Skeletal muscle tissue (tissue), 5 donors: Measurements from ENCODE around the gene PPIE. TPM values are rescaled to one million over a fixed set of nuclear protein-coding genes. Genes with fewer than 3 reads are reported as not detected.
A peak's percentile ranks its signal among the peaks of the same experiment; 100 is the strongest.
"Not testable (repeated sequence)": the region's sequence is repeated elsewhere in the genome, so short reads cannot be mapped to it uniquely, and the experiment has no call there.

Experiments
- H3K27ac ChIP-seq: one replicate; pipeline ENCODE4 v1.7.0; 2013; ENCODE audit warnings: mild to moderate bottlenecking, low read depth, low read length, inconsistent platforms
- H3K27me3 ChIP-seq, 3 donors: one replicate each; pipeline ENCODE4 v1.7.0; 2013; ENCODE audit warnings: low read length in 3 of 3; ENCODE audit not compliant: control insufficient read depth in 3 of 3, insufficient read depth in 3 of 3
- H3K36me3 ChIP-seq, 3 donors: one replicate each; pipeline ENCODE4 v1.7.0; 2013; ENCODE audit warnings: low read length in 3 of 3; ENCODE audit not compliant: control insufficient read depth in 3 of 3, insufficient read depth in 3 of 3
- H3K4me1 ChIP-seq, 3 donors: one replicate each; pipeline ENCODE4 v1.7.0; 2013; ENCODE audit warnings: low read length in 3 of 3, mild to moderate bottlenecking in 3 of 3; ENCODE audit not compliant: control insufficient read depth in 3 of 3, insufficient read depth in 3 of 3
- H3K4me3 ChIP-seq, 3 donors: one replicate each; pipeline ENCODE4 v1.7.0; 2013; ENCODE audit warnings: low read length in 3 of 3
- H3K9ac ChIP-seq, 3 donors: one replicate each; pipeline ENCODE4 v1.7.0; 2013; ENCODE audit warnings: low read length in 3 of 3, mild to moderate bottlenecking in 3 of 3, moderate library complexity in 2 of 3, low read depth in 1 of 3
- H3K9me3 ChIP-seq, 3 donors: one replicate each; pipeline ENCODE4 v1.7.0; 2013; ENCODE audit warnings: low read length in 3 of 3; ENCODE audit not compliant: control insufficient read depth in 3 of 3
- small RNA-seq: library from RNA; depleted of rRNA; stranded (forward); fragments of <200 nt; gene quantifications from one replicate; pipeline ENCODE3, GENCODE V24; 2014
- total RNA-seq: library from RNA; depleted of rRNA; stranded (reverse); fragments of >200 nt; gene quantifications from one replicate; pipeline ENCODE4 v1.2.3, GENCODE V29; 2014
- donor health status: Osteomylitis.

PPIE gene
- total RNA-seq, 1 donor from 2014 or later = 24.5 TPM

DNA sequence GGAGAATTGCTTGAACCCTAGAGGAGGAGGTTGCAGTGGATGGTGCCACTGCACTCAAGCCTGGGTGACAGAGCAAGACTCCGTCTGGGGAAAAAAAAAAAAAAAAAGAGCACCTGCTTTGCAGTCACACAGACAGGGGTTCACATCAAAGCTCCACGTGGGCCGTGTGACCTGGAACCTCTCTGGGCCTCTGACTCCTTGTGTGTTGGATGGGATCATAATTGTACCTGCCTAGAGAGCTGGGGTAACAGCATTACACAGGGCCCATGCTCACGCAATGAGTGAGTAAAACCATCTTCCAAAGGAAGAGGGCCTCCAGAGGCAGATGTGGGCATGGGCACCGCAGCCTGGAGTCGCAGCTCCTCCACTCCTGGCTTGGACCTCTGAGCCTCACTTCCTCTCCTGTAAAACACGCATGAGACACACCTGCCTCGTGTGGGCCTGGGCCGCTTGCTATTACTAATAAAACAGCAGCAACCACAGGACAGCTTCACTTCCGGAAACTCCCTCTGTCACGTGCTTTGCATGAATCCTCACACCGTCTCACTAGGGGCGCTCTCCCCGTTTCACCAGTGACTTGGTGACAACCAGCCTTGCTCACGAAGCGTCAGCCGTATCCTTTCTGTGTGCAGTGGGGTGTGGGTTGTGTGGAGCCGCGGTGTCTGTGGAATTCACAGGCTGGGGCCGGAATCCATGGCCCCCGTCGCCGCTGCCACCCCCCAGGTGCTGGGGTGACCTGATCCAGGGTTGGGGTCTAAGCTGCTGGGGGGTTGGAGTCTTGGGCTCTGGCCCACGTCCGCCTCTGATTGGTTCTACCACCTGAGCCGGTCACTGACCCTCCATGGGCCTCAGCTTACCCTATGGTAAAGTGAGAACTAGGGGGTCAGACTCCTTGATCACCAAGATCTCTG, 60.4 kb downstream of the PPIE start:
- H3K4me1 ChIP-seq, H3K9ac ChIP-seq: not testable (repeated sequence)
- peak overlapping the region; percentile 30 for H3K27ac ChIP-seq

DNA sequence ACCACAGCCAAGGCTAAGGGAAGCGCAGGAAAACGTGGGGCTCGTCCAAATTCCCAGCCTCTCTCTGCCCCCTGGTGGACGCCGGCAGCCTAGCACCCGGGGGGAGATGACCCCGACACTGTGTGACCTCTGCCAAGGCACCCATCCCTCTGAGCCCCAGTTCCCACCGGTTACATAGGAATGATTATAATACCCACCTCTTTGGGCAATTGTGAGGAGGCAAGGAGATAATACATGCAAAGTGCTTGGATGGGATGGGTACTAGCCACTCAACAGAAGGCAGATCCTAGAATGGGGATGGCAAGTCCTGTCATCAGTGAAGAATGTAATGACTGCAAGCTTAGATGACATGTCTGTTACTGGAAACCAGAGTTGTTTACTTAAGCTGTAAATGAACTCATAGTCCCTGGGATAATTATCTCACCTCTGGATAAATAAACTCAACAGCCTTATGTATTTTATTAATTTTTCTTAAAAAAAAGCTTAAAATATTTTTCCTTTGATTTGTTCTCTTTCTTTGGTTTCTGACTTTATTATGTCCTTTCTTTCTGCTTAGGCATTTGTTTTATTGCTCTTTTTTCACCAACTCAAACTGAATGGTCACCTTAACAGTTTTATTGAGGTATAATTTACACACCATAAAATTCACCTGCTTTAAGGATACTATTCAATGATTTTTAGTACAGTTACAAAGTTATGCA, 61.2 kb downstream of the PPIE start:
- Histone ChIP-seq H3K27ac (peak overlapping the region; percentile 30), H3K9ac (no peak overlapping the region), H3K4me1 (peaks cover 0 to 6% (median 4%) of the 10 kb centered on the region in 3 donors), H3K4me3 (peak overlapping the region in 1 of 3 donors; percentile 49), H3K27me3 (peaks cover 0 to 2% (median 0%) of the 10 kb centered on the region in 3 donors), H3K36me3 (no peaks in the 10 kb centered on the region), H3K9me3 (no peaks in the 10 kb centered on the region)

More for the DNA sequence above, 60.4 kb downstream of the PPIE start:
- H3K36me3 ChIP-seq, H3K9me3 ChIP-seq, H3K27me3 ChIP-seq: not testable (repeated sequence)
- H3K4me3 ChIP-seq = peak overlapping the region in 1 of 3 donors; percentile 35

DNA sequence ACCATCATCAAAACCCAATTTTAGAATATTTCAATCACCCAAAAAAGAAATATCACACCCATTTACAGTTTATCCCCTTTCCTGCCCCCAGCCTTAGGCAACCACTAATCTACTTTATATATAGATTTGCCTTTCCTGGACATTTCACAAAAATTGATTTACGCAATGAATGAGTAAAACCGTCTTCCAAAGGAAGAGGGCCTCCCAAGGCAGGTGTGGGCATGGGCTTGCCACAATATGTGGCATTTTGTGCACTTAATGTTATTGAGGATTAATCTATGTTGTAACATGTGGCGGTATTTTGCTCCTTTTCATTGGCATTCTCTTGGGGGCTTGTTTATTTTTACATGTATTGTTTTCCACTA, 61.8 kb downstream of the PPIE start:
- Histone ChIP-seq H3K9ac (no peak overlapping the region), H3K36me3 (no peaks in the 10 kb centered on the region), H3K27ac (no peak overlapping the region), H3K4me3 (no peak overlapping the region), H3K27me3 (peaks cover 0 to 2% (median 0%) of the 10 kb centered on the region in 3 donors), H3K9me3 (no peaks in the 10 kb centered on the region), H3K4me1 (peaks cover 0 to 6% (median 4%) of the 10 kb centered on the region in 3 donors)

DNA sequence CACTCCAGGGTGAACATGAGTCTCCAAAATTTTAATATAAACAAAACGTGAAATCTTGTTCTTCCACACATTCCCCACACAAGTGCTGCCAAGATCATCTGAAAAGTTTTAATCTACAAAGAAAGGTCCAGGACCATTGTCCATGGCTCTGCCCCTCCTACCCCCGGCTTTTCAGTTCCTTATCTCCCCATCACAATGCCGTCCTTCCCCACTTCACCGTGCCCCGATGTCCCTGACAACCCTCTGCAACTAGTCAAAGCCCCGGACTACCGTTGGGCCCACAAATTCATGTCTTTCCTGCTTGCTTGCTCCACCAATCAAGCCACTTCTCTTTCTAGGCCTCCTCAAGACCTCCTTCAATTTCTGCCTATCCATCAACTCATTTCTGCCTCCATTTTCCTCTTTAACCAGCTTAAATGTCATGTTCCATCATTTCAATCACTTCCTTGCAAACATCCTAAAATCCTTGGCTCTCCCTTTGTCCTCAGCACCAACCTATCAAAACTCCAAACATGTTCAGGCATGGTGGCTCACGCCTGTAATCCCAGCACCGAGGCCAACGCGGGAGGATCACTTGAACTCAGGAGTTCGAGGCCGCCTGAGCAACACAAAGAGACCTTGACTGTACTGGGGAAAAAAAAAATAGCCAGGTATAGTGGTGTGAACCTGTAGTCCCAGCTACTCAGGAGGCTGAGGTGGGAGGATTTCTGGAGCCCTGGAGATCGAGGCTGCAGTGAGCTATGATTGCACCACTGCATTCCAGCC, 64.0 kb downstream of the PPIE start:
- H3K27me3 ChIP-seq = peaks cover 0 to 2% (median 0%) of the 10 kb centered on the region in 3 donors
- no peak overlapping the region for H3K9ac ChIP-seq
- H3K4me3 ChIP-seq = no peak overlapping the region
- H3K9me3 ChIP-seq = no peaks in the 10 kb centered on the region
- no peak overlapping the region for H3K27ac ChIP-seq
- H3K4me1 ChIP-seq = peaks cover 0 to 6% (median 4%) of the 10 kb centered on the region in 3 donors
- H3K36me3 ChIP-seq = no peaks in the 10 kb centered on the region

DNA sequence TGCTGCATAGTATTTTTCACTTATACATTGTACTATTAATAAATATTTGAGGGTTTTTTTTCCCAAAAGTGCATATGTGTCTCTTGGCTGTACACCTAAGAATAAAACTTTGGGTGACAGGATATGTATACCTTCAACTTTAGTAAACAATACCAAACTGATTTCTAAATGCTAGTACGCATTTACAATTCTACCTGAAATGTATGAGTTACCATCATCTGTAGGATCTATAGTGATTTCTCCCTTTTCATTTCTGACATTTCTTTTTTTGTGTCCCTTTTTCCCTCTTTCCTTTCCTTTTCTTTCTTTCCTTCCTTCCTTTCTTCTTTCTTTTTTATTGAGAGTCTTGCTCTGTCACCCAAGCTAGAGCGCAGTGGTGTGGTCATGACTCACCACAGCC, 66.7 kb downstream of the PPIE start:
- H3K27me3 ChIP-seq = no peaks in the 10 kb centered on the region
- H3K4me3 ChIP-seq = no peak overlapping the region
- H3K4me1 ChIP-seq = no peaks in the 10 kb centered on the region
- H3K27ac ChIP-seq = no peak overlapping the region
- no peak overlapping the region for H3K9ac ChIP-seq
- no peaks in the 10 kb centered on the region for H3K9me3 ChIP-seq
- H3K36me3 ChIP-seq = no peaks in the 10 kb centered on the region

DNA sequence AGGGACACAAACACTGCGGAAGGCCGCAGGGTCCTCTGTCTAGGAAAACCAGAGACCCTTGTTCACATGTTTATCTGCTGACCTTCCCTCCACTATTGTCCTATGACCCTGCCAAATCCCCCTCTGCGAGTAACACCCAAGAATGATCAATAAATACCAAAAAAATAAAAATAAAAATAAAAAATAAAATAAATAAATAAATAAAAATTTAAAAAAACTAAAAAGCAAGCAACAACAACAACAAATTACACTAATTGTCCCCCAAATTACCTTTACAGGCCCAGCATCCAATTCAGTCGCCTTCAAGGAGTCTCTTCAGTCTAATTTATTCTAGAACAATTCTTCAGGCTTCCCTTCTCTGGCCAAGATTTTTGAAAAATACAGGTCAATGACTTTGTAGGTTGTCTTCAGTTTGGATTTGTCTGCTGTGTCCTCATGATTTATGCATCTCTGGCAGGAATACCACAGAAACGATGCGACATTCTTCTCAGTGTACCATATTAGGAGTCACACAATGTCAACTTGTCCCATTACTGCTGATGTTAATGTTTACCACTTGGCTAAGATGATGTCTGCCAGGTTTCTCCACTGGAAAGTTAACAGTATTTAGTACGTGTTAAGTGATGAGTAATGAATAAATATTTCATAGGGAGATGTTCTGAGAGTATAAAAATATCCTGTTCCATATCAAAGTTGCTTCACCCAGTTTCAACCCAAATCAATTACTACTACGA, 70.3 kb downstream of the PPIE start:
- no peak overlapping the region for H3K9ac ChIP-seq
- H3K4me3 ChIP-seq = no peak overlapping the region
- H3K27ac ChIP-seq = no peak overlapping the region
- H3K27me3 ChIP-seq = no peaks in the 10 kb centered on the region
- no peaks in the 10 kb centered on the region for H3K36me3 ChIP-seq
- no peaks in the 10 kb centered on the region for H3K4me1 ChIP-seq
- no peaks in the 10 kb centered on the region for H3K9me3 ChIP-seq

DNA sequence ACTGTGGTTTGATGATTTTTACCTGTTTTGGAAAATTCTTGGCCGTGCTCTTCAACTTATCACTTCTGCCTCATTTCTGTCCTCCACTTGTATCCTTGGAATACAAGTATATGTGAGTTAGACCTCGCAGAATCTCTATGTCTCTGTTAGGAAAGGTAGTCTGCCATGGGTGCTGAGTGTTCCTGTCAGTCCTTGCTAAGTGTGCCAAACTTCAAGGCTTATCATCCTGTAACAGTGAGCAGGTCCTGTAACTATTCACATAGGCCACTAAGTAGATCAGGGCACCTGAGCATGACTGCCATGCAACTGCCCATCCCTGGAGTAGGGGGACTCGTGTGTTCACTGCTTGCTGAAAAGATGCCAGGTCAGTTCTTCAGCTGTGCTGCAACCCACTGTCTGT, 74.2 kb downstream of the PPIE start:
- H3K36me3 ChIP-seq = no peaks in the 10 kb centered on the region
- H3K27ac ChIP-seq = no peak overlapping the region
- no peaks in the 10 kb centered on the region for H3K4me1 ChIP-seq
- H3K4me3 ChIP-seq = no peak overlapping the region
- no peak overlapping the region for H3K9ac ChIP-seq
- peaks cover 0 to 16% (median 5%) of the 10 kb centered on the region in 3 donors for H3K27me3 ChIP-seq
- no peaks in the 10 kb centered on the region for H3K9me3 ChIP-seq

Small RNAs within 50 kb of the gene (small RNA-seq; reads per million reads assigned to genes)
- not detected for gene AL033527.1
- not detected for gene RNU7-121P

Other genes with a start within 250 kb of the PPIE start
- under 0.01 TPM for gene BMP8A, start 247.2 kb upstream of the PPIE start, total RNA-seq
- gene PABPC4, start 162.1 kb upstream of the PPIE start, total RNA-seq = 452 TPM
- gene HEYL, start 99.2 kb upstream of the PPIE start, total RNA-seq = 11.0 TPM
- 11.0 TPM for gene NT5C1A, start 66.8 kb upstream of the PPIE start, total RNA-seq
- gene HPCAL4, start 47.4 kb upstream of the PPIE start, total RNA-seq = 0.52 TPM
- gene OXCT2, start 32.5 kb downstream of the PPIE start, total RNA-seq = not detected
- 1.0 TPM for gene BMP8B, start 50.0 kb downstream of the PPIE start, total RNA-seq
- 26.6 TPM for gene TRIT1, start 144.6 kb downstream of the PPIE start, total RNA-seq
- 1.0 TPM for gene MYCL, start 163.0 kb downstream of the PPIE start, total RNA-seq
- 1.0 TPM for gene MFSD2A, start 216.3 kb downstream of the PPIE start, total RNA-seq